Colonic mucosa (tissue), 4 donors: Measurements from ENCODE around the gene PI3. TPM values are rescaled to one million over a fixed set of nuclear protein-coding genes. Genes with fewer than 3 reads are reported as not detected.
"Not testable (repeated sequence)": the region's sequence is repeated elsewhere in the genome, so short reads cannot be mapped to it uniquely, and the experiment has no call there.

ENCODE experiments used
- DNase-seq: peaks from one replicate; pipeline ENCODE4 v3.0.0-alpha.2; 2020
- H3K27ac ChIP-seq: fragments of 200-600 bp; one replicate; pipeline ENCODE4 v1.8.0; 2021
- H3K27me3 ChIP-seq: fragments of 200-600 bp; one replicate; pipeline ENCODE4 v1.8.0; 2021
- H3K36me3 ChIP-seq: fragments of 200-600 bp; one replicate; pipeline ENCODE4 v1.8.0; 2021
- H3K4me1 ChIP-seq: fragments of 200-600 bp; one replicate; pipeline ENCODE4 v1.8.0; 2021; ENCODE audit warnings: mild to moderate bottlenecking
- H3K4me3 ChIP-seq: fragments of 200-600 bp; one replicate; pipeline ENCODE4 v1.8.0; 2021
- H3K9ac ChIP-seq, 2 donors: one replicate each; pipeline ENCODE4 v1.7.0; 2013; ENCODE audit warnings: control low read depth in 2 of 2, low read depth in 2 of 2, low read length in 2 of 2
- H3K9me3 ChIP-seq: fragments of 200-600 bp; one replicate; pipeline ENCODE4 v1.8.0; 2021
- intact Hi-C: fragments of 100-400 bp; cut with DNase I; formaldehyde crosslinking; loops from one replicate; pipeline ENCODE4 v1.14.1; 2022
- total RNA-seq, 2 donors: library from RNA; stranded (reverse); fragmentation: NEBNext Ultra II Directional in 1 of 2; extraction: Animal tissue kit (Norgen Biotek cat#: 25700) in 1 of 2; gene quantifications; one replicate each; pipeline ENCODE4 v1.2.1, GENCODE V29; 2021
- TF ChIP-seq, protein P1 (sequence below): fragments of 200-600 bp; IDR thresholded peaks from one replicate; pipeline ENCODE4 v1.8.0; 2022; ENCODE audit warnings: antibody characterized with exemption, mild to moderate bottlenecking
- donor health status: healthy.
- donor health status: DM: no; HTN: no; CAD: no.
- donor health status: DM: no; HTN: no; CAD: no.

PI3 gene, protein sequence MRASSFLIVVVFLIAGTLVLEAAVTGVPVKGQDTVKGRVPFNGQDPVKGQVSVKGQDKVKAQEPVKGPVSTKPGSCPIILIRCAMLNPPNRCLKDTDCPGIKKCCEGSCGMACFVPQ
- 100 to 1,000 TPM in 1 of 2 donors, 10 to 100 TPM in 1; 93.4 to 262 TPM for total RNA-seq

- Histone ChIP-seq H3K4me3 (no peak within 1 kb of the TSS), H3K27ac (peak within 1 kb of the TSS; percentile 58), H3K36me3 (no peaks in the 10 kb centered on the region), H3K9me3 (no peaks in the 10 kb centered on the region), H3K4me1 (no peaks in the 10 kb centered on the region), H3K27me3 (no peaks in the 10 kb centered on the region), H3K9ac (no peak within 1 kb of the TSS)
- peak; percentile 78 for DNase-seq
- TF ChIP-seq, protein P1, sequence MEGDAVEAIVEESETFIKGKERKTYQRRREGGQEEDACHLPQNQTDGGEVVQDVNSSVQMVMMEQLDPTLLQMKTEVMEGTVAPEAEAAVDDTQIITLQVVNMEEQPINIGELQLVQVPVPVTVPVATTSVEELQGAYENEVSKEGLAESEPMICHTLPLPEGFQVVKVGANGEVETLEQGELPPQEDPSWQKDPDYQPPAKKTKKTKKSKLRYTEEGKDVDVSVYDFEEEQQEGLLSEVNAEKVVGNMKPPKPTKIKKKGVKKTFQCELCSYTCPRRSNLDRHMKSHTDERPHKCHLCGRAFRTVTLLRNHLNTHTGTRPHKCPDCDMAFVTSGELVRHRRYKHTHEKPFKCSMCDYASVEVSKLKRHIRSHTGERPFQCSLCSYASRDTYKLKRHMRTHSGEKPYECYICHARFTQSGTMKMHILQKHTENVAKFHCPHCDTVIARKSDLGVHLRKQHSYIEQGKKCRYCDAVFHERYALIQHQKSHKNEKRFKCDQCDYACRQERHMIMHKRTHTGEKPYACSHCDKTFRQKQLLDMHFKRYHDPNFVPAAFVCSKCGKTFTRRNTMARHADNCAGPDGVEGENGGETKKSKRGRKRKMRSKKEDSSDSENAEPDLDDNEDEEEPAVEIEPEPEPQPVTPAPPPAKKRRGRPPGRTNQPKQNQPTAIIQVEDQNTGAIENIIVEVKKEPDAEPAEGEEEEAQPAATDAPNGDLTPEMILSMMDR = no peak
- intact Hi-C loops = no loop called here
These were observed at the start of gene PI3 for GRCh38 chr20:45174434-45175364. PI3 (plus strand) TSS chr20:45174902; CDS start chr20:45174923, 21 bp downstream.

- intact Hi-C loops = no loop called here
- Histone ChIP-seq H3K27me3 (no peaks in the 10 kb centered on the region), H3K4me3 (no peak overlapping the region), H3K4me1 (no peaks in the 10 kb centered on the region), H3K9ac (no peak overlapping the region), H3K27ac (no peak overlapping the region), H3K36me3 (no peaks in the 10 kb centered on the region), H3K9me3 (no peaks in the 10 kb centered on the region)
- TF ChIP-seq, protein P1 = no peak
- DNase-seq = no peak
These were observed 46.6 kb upstream of the PI3 start for GRCh38 chr20:45128099-45128498.

- no peak overlapping the region for H3K9ac ChIP-seq
- H3K4me3 ChIP-seq = no peak overlapping the region
- TF ChIP-seq, protein P1 = no peak
- H3K27ac ChIP-seq = no peak overlapping the region
- H3K9me3 ChIP-seq = no peaks in the 10 kb centered on the region
- intact Hi-C loops = loop anchor here (10.0 kb wide), 1 partner anchor 158 kb away; no protein-coding TSS in a partner anchor
- H3K27me3 ChIP-seq = no peaks in the 10 kb centered on the region
- H3K36me3 ChIP-seq = no peaks in the 10 kb centered on the region
- DNase-seq = no peak
- H3K4me1 ChIP-seq = no peaks in the 10 kb centered on the region
These were observed 37.8 kb upstream of the PI3 start for GRCh38 chr20:45136911-45137310.

DNA sequence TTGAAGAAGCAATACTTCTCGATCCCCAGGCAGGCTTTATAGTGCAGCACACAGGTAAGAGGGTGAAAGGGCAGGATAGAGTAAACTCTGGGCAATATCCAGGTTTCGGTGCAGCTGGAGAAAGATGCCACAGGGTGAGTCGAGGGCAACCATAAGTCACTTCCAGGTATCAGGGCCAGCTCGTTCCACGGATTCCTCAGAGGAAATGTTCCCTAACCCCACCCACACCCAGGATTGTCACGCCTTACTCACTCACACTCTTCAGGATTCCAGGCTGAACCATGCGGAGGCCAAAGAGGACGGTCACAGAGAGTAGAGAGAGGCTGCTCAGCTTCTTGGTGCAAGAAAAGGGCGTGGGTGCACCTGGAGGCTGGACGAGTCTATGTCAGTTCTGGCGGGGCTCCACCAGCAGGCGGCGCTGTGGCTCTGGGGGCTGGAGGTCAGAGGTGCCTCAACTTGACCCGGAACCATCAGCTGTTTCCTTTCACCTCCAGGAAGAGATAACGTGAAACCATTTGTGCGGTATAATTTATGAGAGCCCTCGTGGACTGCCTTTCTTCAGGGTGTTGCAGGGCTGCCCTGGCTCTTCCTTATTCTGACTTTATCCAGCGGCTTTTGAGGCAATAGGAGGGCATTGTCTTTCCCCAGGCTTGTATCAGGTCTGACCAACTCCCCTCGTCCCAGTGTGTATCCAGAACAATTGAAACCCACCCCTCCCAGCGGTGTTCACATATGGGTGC lies 36.0 kb upstream of the PI3 start:
- Histone ChIP-seq H3K4me3 (no peak overlapping the region), H3K36me3 (no peaks in the 10 kb centered on the region), H3K9ac (no peak overlapping the region), H3K27ac (peak overlapping the region; percentile 62), H3K27me3 (no peaks in the 10 kb centered on the region), H3K9me3 (no peaks in the 10 kb centered on the region), H3K4me1 (no peaks in the 10 kb centered on the region)
- TF ChIP-seq, protein P1 = peak; percentile 72
- intact Hi-C loops = loop anchor here (10.0 kb wide), 1 partner anchor 156 kb away; no protein-coding TSS in a partner anchor
- DNase-seq = peak; percentile 93

- intact Hi-C loops = loop anchor here (5.0 to 10.0 kb wide), 2 partner anchors 92 to 155 kb away; no protein-coding TSS in a partner anchor
- H3K27me3 ChIP-seq, H3K36me3 ChIP-seq, H3K27ac ChIP-seq, H3K4me3 ChIP-seq, H3K9ac ChIP-seq, H3K9me3 ChIP-seq, DNase-seq, H3K4me1 ChIP-seq: not testable (repeated sequence)
These were observed 34.8 kb upstream of the PI3 start for GRCh38 chr20:45139733-45140375.
